Sigmoid colon (tissue), 7 donors: Measurements from ENCODE around the gene SLC6A18. TPM values are rescaled to one million over a fixed set of nuclear protein-coding genes. Genes with fewer than 3 reads are reported as not detected.

Experiments
- DNase-seq: peaks from one replicate; pipeline ENCODE4 v3.0.0-alpha.2; 2019
- H3K27ac ChIP-seq, 4 donors: fragments of 200-600 bp; sonication (generic); one replicate each; pipeline ENCODE4 v1.5.1; 2016 to 2019; ENCODE audit warnings: mild to moderate bottlenecking in 1 of 4
- H3K27me3 ChIP-seq, 3 donors: fragments of 200-600 bp; sonication (generic); one replicate each; pipeline ENCODE4 v1.5.1; 2019; ENCODE audit warnings: mild to moderate bottlenecking in 1 of 3
- H3K36me3 ChIP-seq, 4 donors: fragments of 200-600 bp; sonication (generic); one replicate each; pipeline ENCODE4 v1.5.1; 2016 to 2019
- H3K4me1 ChIP-seq, 4 donors: fragments of 200-600 bp; sonication (generic); one replicate each; pipeline ENCODE4 v1.5.1; 2017 to 2019
- H3K4me3 ChIP-seq, 4 donors: fragments of 200-600 bp; sonication (generic); one replicate each; pipeline ENCODE4 v1.5.1; 2017 to 2019; ENCODE audit warnings: mild to moderate bottlenecking in 2 of 4, moderate library complexity in 1 of 4
- H3K9me3 ChIP-seq, 4 donors: fragments of 200-600 bp in 3 of 4; sonication (generic) in 3 of 4; one replicate each; pipeline versions ENCODE4 v1.5.1 to v1.6.1; 2013 to 2019
- CTCF ChIP-seq, 4 experiments: fragments of 450-650 bp in 3 of 4; fragments of 200-600 bp in 1 of 4; IDR thresholded peaks; one replicate each; pipeline ENCODE4 v1.5.1; 2016 to 2019; ENCODE audit warnings: antibody characterized with exemption in 4 of 4, mild to moderate bottlenecking in 3 of 4, moderate library complexity in 2 of 4
- EP300 ChIP-seq, 4 donors: sonication (generic); formaldehyde crosslinking; IDR thresholded peaks; one replicate each; pipeline ENCODE4 v1.6.1; 2017; ENCODE audit warnings: antibody characterized with exemption in 4 of 4
- POLR2A ChIP-seq, 2 donors: fragments of 450-650 bp; IDR thresholded peaks; one replicate each; pipeline ENCODE4 v1.6.1; 2016; ENCODE audit warnings: antibody characterized with exemption in 2 of 2, mild to moderate bottlenecking in 2 of 2, moderate library complexity in 2 of 2
- POLR2AphosphoS5 ChIP-seq, 4 donors: sonication (generic); formaldehyde crosslinking; IDR thresholded peaks; one replicate each; pipeline ENCODE4 v1.6.1; 2017; ENCODE audit warnings: antibody characterized with exemption in 4 of 4
- WGBS, 2 donors: extraction: QIAGEN DNeasy Blood & Tissue Kit; methylation state at CpG; one replicate each; pipeline ENCODE4 v1.1.7; 2013; 5-methylcytosine and 5-hydroxymethylcytosine counted together
- intact Hi-C: fragments of 100-400 bp; cut with DNase I; formaldehyde crosslinking; loops from one replicate; pipeline ENCODE4 v1.15.1; 2023
- polyA plus RNA-seq, 3 donors: library from polyadenylated mRNA; stranded (reverse); fragments of 200-250 nt; gene quantifications; one replicate each; pipeline ENCODE4 v1.2.3, GENCODE V29; 2013
- total RNA-seq, 4 donors: library from RNA; depleted of rRNA; stranded (reverse); fragments of >200 nt; gene quantifications; one replicate each; pipeline ENCODE4 v1.1.0, GENCODE V29; 2016
- donor health status: healthy with polysubstance abuse.
- donor health status: Bipolar disorder and iron deficiency.
- donor health status: healthy.

Gene SLC6A18
- total and polyA plus RNA-seq, 7 donors: 0.07 TPM; not detected in 6

- peaks cover 0 to 5% (median 0%) of the 10 kb centered on the region in 3 donors for H3K27me3 ChIP-seq
- H3K9me3 ChIP-seq: no peaks in the 10 kb centered on the region
- no peak overlapping the region for H3K4me3 ChIP-seq
- H3K36me3 ChIP-seq: no peaks in the 10 kb centered on the region
- no peak for TF ChIP-seq EP300 (IDR thresholded peaks at IDR 0.05)
- no peaks in the 10 kb centered on the region for H3K4me1 ChIP-seq
- DNase-seq: no peak
- H3K27ac ChIP-seq: no peak overlapping the region
- WGBS, 2 donors: 49 to 63% methylated on average over 24 of the region's 24 CpGs
- intact Hi-C loops: no loop called here
Observed at GRCh38 chr5:1217596-1218206, 7.5 kb upstream of the SLC6A18 start.

GRCh38 chr5:1218351-1219080 is 6.7 kb upstream of the SLC6A18 start:
- no peak overlapping the region for H3K4me3 ChIP-seq
- H3K36me3 ChIP-seq: no peaks in the 10 kb centered on the region
- H3K27me3 ChIP-seq: peaks cover 0 to 5% (median 4%) of the 10 kb centered on the region in 3 donors
- H3K4me1 ChIP-seq: no peaks in the 10 kb centered on the region
- intact Hi-C loops: no loop called here
- DNase-seq: no peak
- TF ChIP-seq POLR2AphosphoS5 (IDR thresholded peaks at IDR 0.05): no peak
- no peak for TF ChIP-seq POLR2A (IDR thresholded peaks at IDR 0.05)
- no peak for TF ChIP-seq EP300 (IDR thresholded peaks at IDR 0.05)
- TF ChIP-seq CTCF (IDR thresholded peaks at IDR 0.05): no peak
- 92 to 93% methylated on average over 38 of the region's 38 CpGs for WGBS, 2 donors
- H3K27ac ChIP-seq: no peak overlapping the region
- no peaks in the 10 kb centered on the region for H3K9me3 ChIP-seq

GRCh38 chr5:1219098-1219767 is 5.9 kb upstream of the SLC6A18 start:
- Histone ChIP-seq H3K27ac (no peak overlapping the region), H3K27me3 (peaks cover 0 to 10% (median 5%) of the 10 kb centered on the region in 3 donors), H3K9me3 (no peaks in the 10 kb centered on the region), H3K4me1 (no peaks in the 10 kb centered on the region), H3K36me3 (no peaks in the 10 kb centered on the region), H3K4me3 (no peak overlapping the region)
- TF ChIP-seq CTCF (IDR thresholded peaks at IDR 0.05) (no peak), EP300 (IDR thresholded peaks at IDR 0.05) (no peak), POLR2A (IDR thresholded peaks at IDR 0.05) (no peak), POLR2AphosphoS5 (IDR thresholded peaks at IDR 0.05) (no peak)
- WGBS, 2 donors: 86 to 88% methylated on average over 38 of the region's 38 CpGs
- no peak for DNase-seq
- intact Hi-C loops: no loop called here

GRCh38 chr5:1219768-1220100 is 5.4 kb upstream of the SLC6A18 start:
- Histone ChIP-seq H3K27me3 (peaks cover 0 to 15% (median 9%) of the 10 kb centered on the region in 3 donors), H3K4me1 (no peaks in the 10 kb centered on the region), H3K36me3 (no peaks in the 10 kb centered on the region), H3K4me3 (no peak overlapping the region), H3K9me3 (no peaks in the 10 kb centered on the region), H3K27ac (no peak overlapping the region)
- no peak for DNase-seq
- 86 to 90% methylated on average over 11 of the region's 11 CpGs for WGBS, 2 donors
- intact Hi-C loops: no loop called here
- TF ChIP-seq CTCF (IDR thresholded peaks at IDR 0.05): no peak
- TF ChIP-seq POLR2A (IDR thresholded peaks at IDR 0.05): no peak
- no peak for TF ChIP-seq POLR2AphosphoS5 (IDR thresholded peaks at IDR 0.05)
- no peak for TF ChIP-seq EP300 (IDR thresholded peaks at IDR 0.05)

- Histone ChIP-seq H3K36me3 (no peaks in the 10 kb centered on the region), H3K27ac (no peak overlapping the region), H3K4me1 (no peaks in the 10 kb centered on the region), H3K9me3 (no peaks in the 10 kb centered on the region), H3K4me3 (no peak overlapping the region), H3K27me3 (peaks cover 0 to 21% (median 11%) of the 10 kb centered on the region in 3 donors)
- no peak for DNase-seq
- 91 to 92% methylated on average over 9 of the region's 9 CpGs for WGBS, 2 donors
- TF ChIP-seq POLR2A (IDR thresholded peaks at IDR 0.05) (no peak), POLR2AphosphoS5 (IDR thresholded peaks at IDR 0.05) (no peak), CTCF (IDR thresholded peaks at IDR 0.05) (no peak)
- intact Hi-C loops: no loop called here
Observed at GRCh38 chr5:1220351-1220750, 4.8 kb upstream of the SLC6A18 start.
